OCI-LY3 (cell line): ENCODE results near the gene CLEC4D.

Experiments
- CTCF ChIP-seq: fragments of 200-600, 300-600 bp; sonication (generic); IDR thresholded peaks from 2 replicates; pipeline ENCODE4 v1.5.1; 2014; ENCODE audit warnings: antibody characterized with exemption, low read length, low read depth
- EZH2phosphoT487 ChIP-seq: fragments of 200-600 bp; shearing (Covaris generic); IDR thresholded peaks from 2 replicates; pipeline ENCODE4 v1.6.1; 2018; ENCODE audit warnings: antibody characterized with exemption, mixed run types, low read depth

DNA sequence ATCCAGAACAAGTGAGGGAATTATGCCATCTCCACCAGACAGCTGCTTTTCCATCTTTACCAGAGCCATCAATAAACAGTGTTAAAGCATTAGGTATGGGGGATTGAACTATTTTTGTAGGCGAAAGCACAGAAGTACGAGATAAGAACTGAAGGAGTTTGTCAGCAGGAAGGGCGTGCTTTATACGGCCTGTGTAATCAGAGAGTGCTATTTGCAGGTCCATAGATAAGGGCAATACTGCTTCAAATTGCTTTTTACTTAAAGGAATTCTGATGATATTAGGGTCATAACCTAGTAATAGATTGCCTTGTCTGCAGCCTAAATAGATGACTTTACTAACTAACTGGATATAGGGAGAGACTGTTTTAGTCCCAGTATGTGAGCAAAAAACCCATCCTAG is 47.7 kb downstream of the CLEC4D start:
- TF ChIP-seq CTCF = no peak
- TF ChIP-seq EZH2phosphoT487 = no peak
